ENCODE data around the gene ARHGEF37. TPM values are rescaled to one million over a fixed set of nuclear protein-coding genes. Genes with fewer than 3 reads are reported as not detected.

Gene ARHGEF37
- polyA plus RNA-seq, 1 experiment: 0.92 TPM

DNA sequence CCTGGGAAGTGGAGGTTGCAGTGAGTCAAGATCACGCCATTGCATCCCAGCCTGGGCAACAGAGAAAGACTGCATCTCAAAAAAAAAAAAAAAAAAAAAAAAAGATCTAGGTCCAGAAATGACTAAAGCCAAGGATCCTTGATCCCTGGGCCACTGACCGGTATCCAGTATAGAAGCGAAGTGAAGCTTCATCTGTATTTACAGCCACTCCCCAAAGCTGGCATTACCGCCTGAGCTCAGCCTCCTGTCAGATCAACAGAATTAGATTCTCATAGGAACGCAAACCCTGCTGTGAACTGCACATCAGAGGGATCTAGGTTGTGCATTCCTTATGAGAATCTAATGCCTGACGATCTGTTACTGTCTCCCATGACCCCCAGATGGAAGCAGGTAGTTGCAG lies 39.4 kb upstream of the ARHGEF37 start:
- peaks cover 13% of the 10 kb centered on the region for H3K36me3 ChIP-seq (ENCODE audit: control insufficient read depth, insufficient read depth, low read length)
- POLR2A ChIA-PET: no interaction called here

DNA sequence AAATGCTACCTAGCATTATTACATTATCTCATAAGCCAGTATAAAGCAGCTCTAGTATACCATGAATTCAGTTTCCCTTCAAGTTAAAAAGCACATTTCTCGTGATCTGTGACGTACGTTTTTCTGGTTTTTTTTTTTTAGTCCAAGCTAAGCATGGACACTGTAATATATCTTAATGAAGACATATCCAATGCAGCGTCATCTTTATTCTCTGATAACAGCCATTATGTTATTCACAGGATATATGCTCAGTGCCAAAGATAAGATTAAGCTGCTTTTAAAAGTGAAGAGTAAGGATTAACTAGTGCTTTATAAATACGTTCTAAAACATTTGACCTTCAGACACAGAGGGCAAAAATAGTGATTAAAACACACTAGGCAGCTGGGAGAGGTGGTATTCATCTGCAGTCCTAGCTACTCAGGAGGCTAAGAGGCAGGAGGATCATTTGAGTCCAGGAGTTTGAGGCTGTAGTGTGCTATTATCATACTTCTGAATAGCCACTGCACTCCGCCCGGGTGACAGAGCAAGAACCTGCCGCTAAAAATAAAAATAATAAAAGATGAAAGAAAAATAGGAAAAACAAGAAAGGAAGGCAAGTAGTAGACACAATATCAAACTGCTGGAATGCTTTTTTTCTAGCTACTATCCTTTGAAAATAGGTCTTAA lies 37.8 kb upstream of the ARHGEF37 start:
- Histone ChIP-seq H3K36me3 (ENCODE audit: control insufficient read depth, insufficient read depth, low read length) (peaks cover 11% of the 10 kb centered on the region), H3K27me3 (ENCODE audit: control insufficient read depth, insufficient read depth, low read length) (no peaks in the 10 kb centered on the region), H3K4me3 (ENCODE audit: low read depth, low read length) (no peak overlapping the region)
- POLR2A ChIA-PET: interaction anchor here (0.6 to 0.7 kb wide), 2 partner anchors 18 to 26 kb away, joined by 4 read pairs; no protein-coding TSS in a partner anchor
- no peak for DNase-seq (ENCODE audit: low read depth)
- no peak for TF ChIP-seq CTCF (IDR thresholded peaks at IDR 0.05; ENCODE audit: insufficient read depth, low read depth, low read length)
- CTCF ChIA-PET: interaction anchor here (0.9 to 3.1 kb wide), 5 partner anchors 11 to 102 kb away, joined by 3 to 28 read pairs (median 5); no protein-coding TSS in a partner anchor

More for the DNA sequence above, 39.4 kb upstream of the ARHGEF37 start:
- DNase-seq (ENCODE audit: low read depth): no peak
- TF ChIP-seq CTCF (IDR thresholded peaks at IDR 0.05; ENCODE audit: insufficient read depth, low read depth, low read length): no peak
- CTCF ChIA-PET: interaction anchor here (1.6 kb wide), 1 partner anchor 76 kb away, joined by 4 read pairs; no protein-coding TSS in a partner anchor
- Histone ChIP-seq H3K27me3 (ENCODE audit: control insufficient read depth, insufficient read depth, low read length) (no peaks in the 10 kb centered on the region), H3K4me3 (ENCODE audit: low read depth, low read length) (no peak overlapping the region)

- Histone ChIP-seq H3K36me3 (ENCODE audit: control insufficient read depth, insufficient read depth, low read length) (peaks cover 11% of the 10 kb centered on the region), H3K27me3 (ENCODE audit: control insufficient read depth, insufficient read depth, low read length) (no peaks in the 10 kb centered on the region), H3K4me3 (ENCODE audit: low read depth, low read length) (no peak overlapping the region)
- CTCF ChIA-PET: interaction anchor here (0.7 to 3.1 kb wide), 4 partner anchors 19 to 103 kb away, joined by 3 to 28 read pairs (median 6); no protein-coding TSS in a partner anchor
- no peak for TF ChIP-seq CTCF (IDR thresholded peaks at IDR 0.05; ENCODE audit: insufficient read depth, low read depth, low read length)
- POLR2A ChIA-PET: interaction anchor here (0.6 to 0.7 kb wide), 2 partner anchors 18 to 27 kb away, joined by 4 read pairs; no protein-coding TSS in a partner anchor
- DNase-seq (ENCODE audit: low read depth): no peak
Measured at GRCh38 chr5:149544028-149544420, 37.3 kb upstream of the ARHGEF37 start.

DNA sequence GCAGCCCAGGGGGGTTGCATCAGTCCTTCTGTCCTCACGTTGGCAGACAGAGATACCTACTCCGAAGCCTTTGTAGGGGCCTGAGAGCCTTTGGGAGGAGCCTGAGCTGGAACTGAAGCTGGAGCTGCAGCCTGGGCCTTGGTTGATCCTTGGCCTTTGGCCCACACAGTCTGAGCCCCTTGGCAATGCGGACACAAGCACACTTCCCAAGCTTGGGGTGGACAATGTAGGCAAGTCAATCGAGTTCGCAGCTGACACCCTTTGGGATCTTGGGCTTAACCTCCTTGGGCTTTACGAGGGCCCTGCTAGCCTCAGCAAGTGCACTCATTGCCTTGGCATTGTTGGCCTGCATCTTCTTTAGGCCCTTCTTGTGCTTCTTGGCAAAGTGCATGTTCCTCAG lies 36.0 kb upstream of the ARHGEF37 start:
- no peak for DNase-seq (ENCODE audit: low read depth)
- Histone ChIP-seq H3K27me3 (ENCODE audit: control insufficient read depth, insufficient read depth, low read length) (no peaks in the 10 kb centered on the region), H3K4me3 (ENCODE audit: low read depth, low read length) (no peak overlapping the region), H3K36me3 (ENCODE audit: control insufficient read depth, insufficient read depth, low read length) (peaks cover 18% of the 10 kb centered on the region)
- CTCF ChIA-PET: interaction anchor here (3.1 kb wide), 1 partner anchor 101 kb away, joined by 28 read pairs; no protein-coding TSS in a partner anchor
- TF ChIP-seq CTCF (IDR thresholded peaks at IDR 0.05; ENCODE audit: insufficient read depth, low read depth, low read length): no peak
- POLR2A ChIA-PET: no interaction called here

DNA sequence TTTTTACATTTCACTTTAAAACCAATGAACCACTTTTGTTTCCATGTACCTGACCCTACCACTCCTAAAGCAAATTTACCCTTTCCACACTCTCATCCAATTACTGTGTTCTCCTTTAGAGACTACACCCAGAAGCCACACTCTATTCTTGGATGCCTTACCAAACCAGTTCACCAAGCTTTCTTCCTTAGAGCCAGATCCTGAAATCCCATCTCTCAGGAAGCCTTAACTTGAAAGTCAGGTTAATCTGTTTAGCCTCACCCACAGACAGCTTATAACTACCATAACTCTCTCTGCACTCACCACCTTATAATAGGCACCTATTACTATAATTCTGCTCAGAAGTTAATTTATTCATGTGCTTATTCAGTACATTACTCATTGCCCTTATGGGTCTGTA lies 34.3 kb upstream of the ARHGEF37 start:
- ChIA-PET CTCF (interaction anchor here (1.2 kb wide), 1 partner anchor 13 kb away, joined by 4 read pairs; no protein-coding TSS in a partner anchor), POLR2A (interaction anchor here (0.7 kb wide), 1 partner anchor 101 kb away, joined by 3 read pairs; no protein-coding TSS in a partner anchor)
- Histone ChIP-seq H3K4me3 (ENCODE audit: low read depth, low read length) (peak overlapping the region; percentile 17; the same call in 1 of the 2 replicates), H3K36me3 (ENCODE audit: control insufficient read depth, insufficient read depth, low read length) (peaks cover 17% of the 10 kb centered on the region), H3K27me3 (ENCODE audit: control insufficient read depth, insufficient read depth, low read length) (no peaks in the 10 kb centered on the region)
- DNase-seq (ENCODE audit: low read depth): no peak
- TF ChIP-seq CTCF (IDR thresholded peaks at IDR 0.05; ENCODE audit: insufficient read depth, low read depth, low read length): no peak

Measured in BJ (cell line).